Cerebellar nuclear complex (tissue), 1 donor: Measurements from ENCODE around the gene GRIK2.

Experiments
- DNase-seq, 2 experiments: peaks; one replicate each; lab custom pipeline; 2025; lab: John Stamatoyannopoulos, UW

Gene GRIK2

DNA sequence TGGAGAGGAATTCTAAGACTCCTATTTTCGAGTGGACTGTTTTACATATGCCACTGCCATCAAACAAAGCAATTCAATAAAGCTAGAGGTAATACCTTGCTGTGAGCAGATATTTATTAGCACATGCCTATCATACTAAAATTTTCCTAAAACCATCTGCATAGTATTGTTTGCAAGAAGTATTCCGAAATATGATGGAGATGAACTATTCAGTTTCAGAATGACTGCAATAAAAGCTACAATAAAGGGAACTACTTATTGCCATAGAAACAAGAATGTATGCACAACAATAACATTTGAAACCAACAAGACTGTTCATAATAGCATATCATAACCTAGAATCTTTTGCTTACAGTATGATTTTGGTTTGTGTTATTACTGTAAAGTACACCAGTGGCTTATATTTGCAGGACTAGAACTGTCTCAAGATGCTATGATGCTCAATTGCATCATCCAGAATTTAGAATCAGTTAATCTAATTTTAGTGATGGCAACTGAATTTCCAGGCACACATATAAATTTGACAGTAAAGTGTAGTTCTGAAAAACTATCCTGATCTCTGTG, 144.3 kb downstream of the GRIK2 start:
- no peak for DNase-seq

GRCh38 chr6:101539510-101540245, 146.2 kb downstream of the GRIK2 start:
- no peak for DNase-seq

- no peak for DNase-seq
Measured at GRCh38 chr6:101541894-101542293, 148.4 kb downstream of the GRIK2 start.

- no peak for DNase-seq
Measured at GRCh38 chr6:101543796-101544195, 150.3 kb downstream of the GRIK2 start.

DNA sequence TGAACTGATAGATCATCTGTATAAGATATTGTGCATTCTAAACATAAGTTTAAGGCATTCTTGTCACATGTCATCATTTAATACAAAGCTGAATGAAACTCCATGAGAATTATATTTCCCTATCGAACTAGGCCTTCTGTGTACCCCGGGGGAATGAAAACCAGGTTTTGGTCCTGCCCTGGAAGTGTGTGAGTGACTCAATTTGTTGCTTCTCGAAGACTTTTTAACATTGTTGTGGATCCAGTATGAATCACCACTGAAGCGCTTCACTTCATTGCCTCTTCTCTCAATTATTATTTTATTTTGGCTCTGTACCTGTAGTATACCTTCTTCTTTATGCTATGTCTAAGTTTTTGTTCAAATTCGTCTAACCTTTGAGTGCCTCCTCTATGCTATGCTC, 150.8 kb downstream of the GRIK2 start:
- DNase-seq, result no peak

DNA sequence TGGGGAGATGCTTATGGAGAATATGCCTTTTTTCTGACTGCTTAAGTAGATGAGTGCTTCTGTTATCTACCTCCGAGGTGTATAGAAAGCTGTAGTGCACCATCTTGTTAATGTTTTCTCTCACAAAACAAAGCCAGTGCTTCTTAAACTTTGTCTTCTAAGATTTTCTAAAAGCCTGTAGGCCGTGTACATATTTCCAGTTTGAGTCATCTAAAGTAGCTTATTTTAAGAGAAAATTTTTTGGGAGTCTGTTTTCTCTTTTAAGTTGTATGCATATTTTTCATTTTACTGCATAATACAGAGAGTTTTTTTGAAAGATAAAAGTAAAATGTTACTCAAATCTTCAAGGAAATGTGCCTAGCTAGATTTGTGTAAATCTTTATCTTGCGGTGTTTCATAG, 151.7 kb downstream of the GRIK2 start:
- DNase-seq, result no peak

GRCh38 chr6:101550451-101550850, 156.9 kb downstream of the GRIK2 start:
- DNase-seq, result peak in 1 of 2 experiments; percentile 20

DNA sequence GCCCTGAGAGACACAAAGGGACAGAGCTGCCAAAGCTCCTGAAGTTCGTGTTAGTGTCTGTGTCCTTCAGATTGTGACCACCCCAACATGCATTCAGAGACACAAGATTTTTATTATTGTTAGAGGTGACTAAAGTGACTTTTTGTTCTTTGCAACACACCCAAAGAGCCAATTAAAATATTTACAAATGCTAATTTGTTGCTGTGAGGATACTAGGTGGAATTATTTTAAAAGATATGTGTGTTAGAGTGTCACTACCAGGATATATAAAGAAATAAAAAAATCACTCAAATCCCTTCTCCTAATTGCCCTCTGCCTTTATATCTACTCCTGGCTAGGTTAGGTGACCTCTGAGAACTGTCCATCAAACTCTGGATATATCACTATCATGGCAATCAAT, 160.7 kb downstream of the GRIK2 start:
- DNase-seq, result no peak

DNA sequence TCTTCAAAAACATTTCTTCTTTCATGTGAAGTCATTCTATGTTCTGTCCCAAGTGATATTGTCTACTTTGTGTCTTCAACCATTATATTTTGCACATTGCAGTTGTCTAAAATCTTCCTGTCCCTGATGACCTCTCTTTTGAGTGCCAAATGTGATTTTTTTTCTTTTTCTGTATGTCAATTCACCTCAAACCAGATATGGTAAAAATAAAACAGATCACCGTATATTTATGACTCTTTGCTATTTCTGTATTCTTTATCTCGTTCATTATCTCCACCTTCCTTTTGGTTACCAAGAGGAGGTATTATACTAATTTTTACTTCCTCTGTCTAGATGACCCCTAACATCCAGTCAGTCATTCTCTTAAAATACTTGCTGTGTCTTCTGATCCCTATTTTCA, 165.2 kb downstream of the GRIK2 start:
- DNase-seq, result no peak

DNA sequence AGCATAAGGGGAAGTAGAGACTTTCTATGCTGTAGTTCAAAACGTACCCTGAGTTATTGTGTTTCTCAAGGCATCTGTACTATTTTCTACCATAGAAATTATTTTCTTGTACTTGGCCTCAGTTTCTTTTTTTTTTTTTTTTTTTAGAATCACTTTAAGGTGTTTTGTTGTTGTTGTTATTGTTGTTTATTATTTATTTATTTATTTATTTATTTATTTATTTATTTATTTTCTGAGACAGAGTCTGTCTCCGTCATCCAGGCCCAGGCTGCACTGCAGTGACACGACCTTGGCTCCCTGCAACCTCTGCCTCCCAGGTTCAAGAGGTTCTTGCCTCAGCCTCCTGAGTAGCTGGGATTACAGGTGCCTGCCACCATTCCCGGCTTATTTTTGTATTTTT, 179.1 kb downstream of the GRIK2 start:
- DNase-seq, result no peak

DNA sequence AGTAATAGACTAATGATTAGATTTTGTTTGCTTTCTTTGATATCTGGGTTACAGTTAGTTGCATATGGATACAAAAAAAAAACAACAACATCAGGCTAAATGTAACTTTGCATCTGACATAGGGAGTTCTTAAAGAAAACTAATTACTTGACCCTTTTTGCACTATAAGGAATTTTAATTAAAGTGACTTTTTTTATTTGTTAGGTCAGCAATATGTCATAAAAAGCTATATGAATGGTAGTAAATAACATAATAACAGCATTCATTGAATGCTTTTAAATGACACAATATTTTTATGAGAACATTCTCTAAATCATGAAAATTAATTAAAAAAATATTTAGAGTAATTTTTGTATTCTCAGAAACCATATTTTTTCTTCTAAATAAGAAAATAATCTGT, 183.6 kb downstream of the GRIK2 start:
- no peak for DNase-seq

- peak in 1 of 2 experiments; percentile 13 for DNase-seq
Measured at GRCh38 chr6:101578306-101578705, 184.8 kb downstream of the GRIK2 start.

DNA sequence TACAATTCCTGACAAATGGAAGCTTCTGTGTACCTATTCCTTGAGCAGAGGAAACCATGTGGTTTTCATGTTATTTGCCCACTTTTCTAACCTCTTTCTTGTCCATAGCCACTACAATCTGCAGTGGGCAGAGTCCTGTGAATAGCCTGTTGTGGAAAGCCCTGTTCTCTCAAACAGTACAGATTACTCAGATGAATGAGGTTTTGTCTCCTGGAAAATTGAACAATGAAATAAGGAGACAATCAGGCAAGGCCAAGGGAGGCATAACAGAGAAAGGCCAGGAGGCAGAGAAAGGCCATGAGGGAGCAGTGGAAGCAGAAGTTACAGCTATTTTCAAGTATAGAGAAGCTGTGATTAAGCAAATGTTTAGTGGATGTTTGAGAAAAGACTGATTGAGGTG, 189.3 kb downstream of the GRIK2 start:
- no peak for DNase-seq

- DNase-seq, result no peak
Measured at GRCh38 chr6:101585501-101585900, 192.0 kb downstream of the GRIK2 start.

GRCh38 chr6:101588343-101588742, 194.8 kb downstream of the GRIK2 start:
- DNase-seq, result no peak

DNA sequence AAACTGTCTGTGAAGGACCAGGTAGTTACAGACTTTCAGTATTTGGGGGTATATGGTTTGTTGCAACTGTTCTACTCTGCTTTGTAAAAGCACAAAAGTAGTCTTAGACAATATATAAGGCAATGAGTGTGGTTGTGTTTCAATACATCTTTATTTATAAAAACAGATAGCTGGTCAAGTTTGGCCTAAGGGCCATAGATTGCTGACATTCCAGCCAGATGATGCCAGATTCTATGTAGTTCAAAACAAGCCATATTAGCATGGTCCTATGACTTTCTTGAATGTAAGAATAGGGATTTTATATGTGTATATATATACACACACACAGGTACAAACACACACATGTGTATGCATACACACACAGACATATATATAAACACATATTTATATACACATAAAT, 201.8 kb downstream of the GRIK2 start:
- no peak for DNase-seq

DNA sequence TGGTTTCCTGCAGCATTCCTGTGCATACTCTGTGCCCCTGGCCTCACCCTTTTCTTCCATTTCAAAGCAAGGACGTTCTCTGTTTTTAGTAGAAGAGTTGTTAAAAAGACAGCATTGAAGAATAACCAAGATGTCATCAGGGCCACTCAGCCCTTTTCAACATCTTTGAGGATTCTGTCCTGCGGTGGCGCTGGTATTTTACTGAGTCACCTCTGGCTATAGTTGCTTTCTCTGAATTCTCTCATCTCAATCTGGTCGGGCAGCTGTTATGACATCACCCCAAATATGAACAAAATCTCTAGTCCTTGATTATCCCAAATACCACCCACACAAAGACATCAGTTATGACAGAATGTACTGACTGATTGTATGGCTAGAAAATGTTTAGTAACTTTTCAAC, 204.2 kb downstream of the GRIK2 start:
- no peak for DNase-seq

DNA sequence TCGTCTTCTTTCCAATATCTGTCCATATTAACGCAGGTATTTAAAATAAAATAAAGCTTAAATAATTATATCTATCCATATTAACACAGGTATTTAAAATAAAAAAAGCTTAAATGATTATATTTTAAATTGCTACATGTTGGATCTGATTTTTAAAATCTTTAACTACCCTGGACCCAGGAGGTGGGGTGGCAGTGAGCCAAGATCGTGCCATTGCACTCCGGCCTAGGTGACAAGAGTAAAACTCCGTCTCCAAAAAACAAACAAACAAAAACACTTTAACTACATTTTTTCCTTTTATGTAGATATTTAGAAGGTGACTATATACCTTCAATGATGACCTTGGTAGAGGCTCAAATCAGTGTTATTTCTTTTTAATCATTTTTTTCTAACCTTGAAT, 211.9 kb downstream of the GRIK2 start:
- no peak for DNase-seq

DNA sequence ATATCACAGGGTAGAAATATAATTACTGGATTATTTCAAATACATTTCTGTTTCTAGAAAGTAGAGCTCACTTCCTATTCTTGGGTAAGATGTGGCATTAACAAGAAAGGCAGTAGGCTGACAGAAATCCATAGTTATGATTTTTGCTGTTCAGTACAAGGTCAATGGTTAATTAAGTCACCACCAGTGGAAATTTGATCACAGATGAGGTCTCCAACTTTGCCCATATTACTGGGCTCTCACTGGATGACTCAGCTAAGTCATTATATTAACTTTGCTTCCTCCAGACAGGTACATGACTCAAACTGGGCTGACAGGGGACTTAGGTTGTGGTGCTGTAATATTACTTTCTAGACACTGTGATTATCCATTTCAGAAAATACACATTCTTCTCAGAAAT, 212.4 kb downstream of the GRIK2 start:
- no peak for DNase-seq

DNA sequence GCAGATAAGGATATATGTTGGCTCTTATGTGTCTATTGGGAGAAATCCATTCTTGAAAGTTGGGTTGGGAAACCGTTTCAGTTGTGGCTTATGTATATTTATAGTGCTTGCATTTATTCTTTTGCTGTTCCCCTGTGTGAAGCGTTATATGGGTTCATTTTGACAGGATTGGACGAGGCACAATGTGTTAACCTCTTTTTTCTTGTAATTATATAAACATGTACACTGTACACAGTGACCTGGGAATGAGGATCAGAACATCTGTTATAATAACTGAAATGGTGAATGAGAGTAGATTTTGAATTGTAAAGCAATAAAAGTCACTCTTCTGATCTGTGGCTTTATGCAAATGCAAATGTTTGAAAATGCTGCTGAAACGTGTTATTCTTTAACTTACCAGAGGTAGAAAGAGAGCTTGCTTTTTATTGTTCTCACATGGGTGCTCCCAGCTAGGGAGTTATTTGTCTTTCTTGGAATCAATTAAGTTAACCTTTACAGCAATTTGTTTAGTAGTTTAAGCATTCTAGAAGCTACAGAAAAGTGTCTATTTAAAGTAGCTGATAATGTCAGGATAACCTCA, 213.7 kb downstream of the GRIK2 start:
- no peak for DNase-seq

DNA sequence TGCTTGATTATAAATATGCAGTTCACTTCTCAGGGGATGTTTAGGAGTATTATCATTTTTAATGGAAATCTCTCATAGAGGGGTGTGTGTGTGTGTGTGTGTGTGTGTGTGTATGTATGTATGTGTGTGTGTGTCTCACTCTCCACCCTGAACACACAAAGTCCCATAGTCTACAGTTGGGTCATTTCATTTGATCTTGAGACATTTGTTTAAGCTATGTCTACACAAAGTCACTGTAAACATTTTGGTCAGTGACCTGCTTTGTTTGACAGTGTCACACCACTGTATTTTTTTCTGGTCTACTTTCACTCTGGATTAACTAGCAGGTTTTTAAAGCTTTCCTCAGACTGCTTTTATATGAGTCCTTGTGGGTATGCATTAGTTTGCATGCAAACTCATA, 215.2 kb downstream of the GRIK2 start:
- no peak for DNase-seq

DNA sequence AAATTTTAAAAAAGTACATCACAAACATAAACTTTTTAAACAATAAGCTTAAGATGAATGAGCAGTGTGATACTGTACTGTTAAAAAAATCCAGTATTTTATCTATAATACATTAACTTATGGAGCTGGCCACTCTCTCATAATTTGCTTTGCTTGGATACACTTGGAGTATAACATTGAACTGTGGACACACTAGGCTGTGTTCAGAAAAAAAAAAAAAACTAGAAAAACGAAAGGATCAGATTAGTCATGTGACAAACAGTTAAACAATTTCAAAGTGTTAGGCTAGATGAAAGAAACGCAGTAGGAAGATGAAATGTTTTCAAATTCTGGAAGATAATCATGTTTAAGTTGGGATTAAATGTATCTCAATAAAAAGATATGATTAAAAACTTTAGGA, 220.0 kb downstream of the GRIK2 start:
- DNase-seq, result no peak

- DNase-seq, result no peak
Measured at GRCh38 chr6:101614774-101615173, 221.3 kb downstream of the GRIK2 start.

- peak in 1 of 2 experiments; percentile 19 for DNase-seq
Measured at GRCh38 chr6:101626269-101626668, 232.8 kb downstream of the GRIK2 start.
